GM12873 (cell line): ENCODE results near the gene SLX9.

Experiments used
- CTCF ChIP-seq: IDR thresholded peaks from 2 replicates; pipeline ENCODE4 v1.5.1; 2012; ENCODE audit warnings: low read depth, mild to moderate bottlenecking, moderate library complexity, low read length, control low read depth; ENCODE audit not compliant: insufficient read depth; ENCODE audit errors: missing control alignments

Gene SLX9

GRCh38 chr21:45026066-45026745 lies 86.4 kb downstream of the SLX9 start:
- no peak for TF ChIP-seq CTCF
